Occipital lobe (tissue), 2 donors: Measurements from ENCODE around the gene NRCAM. TPM values are rescaled to one million over a fixed set of nuclear protein-coding genes. Genes with fewer than 3 reads are reported as not detected.
A peak's percentile ranks its signal among the peaks of the same experiment; 100 is the strongest.

Experiments
- DNase-seq: peaks from one replicate; lab custom pipeline; 2025; lab: John Stamatoyannopoulos, UW
- total RNA-seq: library from RNA; depleted of rRNA; stranded (reverse); fragments of >200 nt; gene quantifications from one replicate; pipeline ENCODE4 v1.2.3, GENCODE V29; 2014

NRCAM gene
- total RNA-seq, 1 donor from 2014 or later = 112 TPM

DNA sequence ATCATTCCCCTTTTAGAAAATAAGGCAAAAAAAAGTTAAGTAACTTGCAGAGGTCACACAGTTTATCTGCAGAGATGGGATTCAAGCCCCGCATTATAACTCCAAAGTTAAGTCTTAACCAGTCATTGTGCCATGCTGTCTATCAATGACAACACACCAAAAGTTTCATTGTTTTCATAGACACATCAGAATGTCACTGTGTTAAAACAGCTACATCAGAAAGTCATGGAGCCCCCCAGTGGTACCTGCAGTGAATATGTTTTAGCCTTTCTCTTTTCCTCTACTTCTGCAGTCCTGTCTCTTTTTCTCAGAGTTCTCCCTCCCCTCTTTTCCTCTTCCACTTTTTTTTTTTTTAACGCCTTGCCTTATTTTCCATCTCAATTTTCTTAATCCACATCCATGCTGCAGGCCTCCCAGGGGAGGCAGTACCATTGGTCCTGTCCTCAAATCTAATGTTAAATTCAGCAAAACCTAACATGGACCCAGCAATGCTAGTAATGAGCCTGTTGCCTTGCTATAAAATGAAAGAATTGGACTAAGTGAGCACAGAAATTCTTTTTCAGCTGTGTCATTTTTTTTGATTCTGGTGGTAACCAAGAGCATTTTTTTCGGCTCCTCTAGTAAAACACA, 3.8 kb upstream of the NRCAM start:
- DNase-seq = no peak

DNA sequence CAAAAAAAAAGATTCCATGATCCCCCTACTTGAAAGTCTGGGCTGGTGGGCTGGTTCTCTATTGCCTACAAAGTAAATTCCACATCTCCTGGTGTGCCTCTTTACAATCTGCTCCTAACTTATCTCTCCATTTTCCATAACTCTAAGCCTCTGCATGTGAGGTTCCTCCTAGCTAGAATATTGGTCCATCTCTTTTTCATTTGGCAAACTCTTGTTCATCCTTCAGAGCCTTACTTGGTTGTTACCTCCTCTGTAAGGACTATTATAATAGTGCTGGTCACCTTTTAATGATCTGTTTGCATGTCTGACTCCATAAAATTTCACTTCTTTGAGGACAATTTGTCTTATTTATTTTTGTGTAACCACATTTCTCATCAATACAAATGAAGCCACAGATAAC, 1.6 kb upstream of the NRCAM start:
- no peak for DNase-seq

DNA sequence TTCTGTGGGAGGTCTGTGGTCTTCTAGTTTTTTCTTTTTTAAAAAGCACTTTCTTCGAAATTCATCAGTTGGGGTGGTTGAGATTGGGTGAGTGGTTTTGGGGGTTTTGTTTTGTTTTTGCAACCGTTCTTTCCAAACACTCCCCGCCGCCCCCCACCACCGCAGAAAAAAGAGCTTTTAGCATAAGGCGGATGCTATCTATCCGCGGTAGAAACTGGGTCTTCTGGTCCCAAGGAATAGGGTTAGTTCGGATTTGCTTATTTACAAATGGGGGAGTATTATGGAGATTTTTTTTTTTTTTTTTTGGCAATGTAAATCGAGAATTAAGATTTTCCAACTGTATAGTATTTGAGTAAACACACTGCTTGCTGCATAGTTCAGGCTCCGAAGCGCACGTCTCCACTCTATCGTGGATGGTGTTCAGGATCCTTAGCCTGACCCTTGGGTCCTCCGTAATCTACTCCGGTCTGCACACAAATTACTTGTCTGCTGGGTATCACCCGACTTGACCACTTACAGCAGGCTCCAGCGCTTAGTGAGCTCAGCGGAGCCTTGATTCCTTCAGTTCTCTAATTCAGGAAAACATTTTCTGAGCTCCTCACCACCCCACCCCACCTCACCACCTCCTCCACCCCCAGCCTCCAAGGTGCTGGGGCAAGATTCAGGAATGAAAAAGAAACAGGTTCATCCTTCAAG, 757 bp upstream of the NRCAM start:
- no peak for DNase-seq

DNA sequence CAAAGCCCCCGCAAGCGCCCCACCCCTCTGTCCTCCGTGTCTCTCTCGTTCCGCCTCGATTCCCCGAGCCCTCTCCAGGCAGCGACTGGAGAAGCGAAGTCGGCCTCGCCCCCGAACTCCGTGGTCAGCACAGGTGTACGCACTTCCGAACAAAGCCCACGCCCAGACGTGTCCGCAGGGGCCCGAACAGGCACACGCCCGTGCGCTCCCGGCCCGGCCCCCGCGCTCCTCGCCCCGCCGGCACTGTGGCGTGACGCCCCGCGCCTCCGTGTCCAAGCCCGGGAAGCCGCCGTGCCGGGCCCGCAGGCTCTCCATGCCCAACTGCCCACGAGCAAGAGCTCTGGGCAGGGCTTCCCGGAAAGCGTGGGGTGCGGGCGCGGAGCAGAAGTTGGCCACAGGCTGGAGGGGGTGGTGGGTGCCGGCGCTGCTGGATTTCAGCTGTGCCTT, 662 bp downstream of the NRCAM start:
- peak; percentile 53 for DNase-seq

DNA sequence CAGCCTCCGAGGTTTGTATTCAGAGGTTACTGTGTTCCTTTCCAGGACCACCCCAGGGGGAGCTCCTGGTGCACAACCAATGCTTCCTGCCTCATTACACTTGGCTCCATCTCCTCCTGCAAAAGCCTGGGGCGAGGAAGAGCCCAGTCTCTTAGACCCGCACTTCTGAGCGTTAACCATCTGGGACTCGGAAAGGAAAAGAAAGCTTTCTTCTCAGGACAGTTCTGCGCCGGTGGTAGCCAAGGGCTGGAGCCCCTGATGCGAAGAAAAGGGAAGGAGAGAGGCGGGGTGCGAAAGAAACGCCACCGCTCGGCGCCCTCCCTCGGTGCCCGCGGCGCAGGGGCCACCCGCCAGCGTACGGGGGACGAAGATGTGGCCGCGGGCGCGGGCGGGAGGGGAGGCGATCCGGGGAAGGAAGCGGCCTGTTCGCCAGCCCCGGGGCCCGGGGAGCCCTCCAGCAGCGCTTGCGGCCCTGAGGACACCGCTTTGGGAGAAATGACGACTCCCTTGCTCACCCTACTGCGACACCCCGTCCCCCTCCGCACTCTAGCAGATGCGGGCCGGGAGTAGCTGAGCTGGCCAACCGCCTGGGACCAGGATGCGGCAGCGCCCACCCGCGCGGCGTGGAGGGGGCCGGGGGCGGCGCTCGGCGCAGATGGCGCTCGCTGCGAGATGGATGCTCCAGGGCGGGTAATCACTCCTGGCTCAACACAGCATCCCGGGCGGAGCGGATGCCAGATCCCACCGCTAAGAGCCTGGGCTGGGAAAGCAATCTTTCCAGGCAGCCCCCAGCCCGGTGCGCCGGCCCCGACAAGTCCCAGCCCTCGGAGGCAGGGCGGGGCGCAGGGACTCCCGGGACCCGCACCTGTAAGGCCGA, 1.3 kb downstream of the NRCAM start:
- peak; percentile 56 for DNase-seq

DNA sequence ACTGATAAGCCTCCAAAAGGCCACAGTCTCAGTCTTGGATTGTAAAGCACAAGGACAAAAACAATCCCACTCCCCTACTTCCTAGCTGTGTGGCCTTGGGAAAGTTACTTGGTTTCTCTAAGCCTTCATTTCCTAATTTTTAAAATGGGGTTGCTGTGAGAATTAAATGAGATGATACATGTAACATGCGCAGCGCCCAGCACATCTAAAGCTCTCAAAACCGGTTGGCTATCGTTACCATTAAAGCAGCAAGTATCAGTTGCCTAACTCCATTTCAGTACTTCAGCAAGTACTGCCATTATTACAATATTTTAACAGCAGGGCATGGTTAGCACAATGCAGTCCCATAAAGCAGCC, 1.9 kb downstream of the NRCAM start:
- no peak for DNase-seq

DNA sequence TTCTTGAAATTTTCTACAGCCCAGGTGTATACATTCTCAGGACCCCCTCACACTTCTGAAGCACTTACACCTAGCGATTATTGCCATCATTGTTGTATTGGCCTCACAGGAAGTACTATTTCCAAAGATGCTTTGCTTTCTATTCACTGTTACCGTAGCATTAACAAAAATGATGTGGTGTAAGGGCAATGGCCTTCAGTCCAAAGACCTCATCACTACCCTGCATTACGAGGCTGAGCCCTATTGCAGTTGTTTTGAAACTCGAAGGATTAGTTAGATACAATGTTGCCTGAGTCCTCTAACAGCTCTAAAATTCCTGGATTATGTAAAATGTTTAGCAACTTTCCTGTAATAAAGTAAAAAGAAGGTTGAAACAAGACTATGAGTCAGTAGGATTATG, 2.9 kb downstream of the NRCAM start:
- no peak for DNase-seq

DNA sequence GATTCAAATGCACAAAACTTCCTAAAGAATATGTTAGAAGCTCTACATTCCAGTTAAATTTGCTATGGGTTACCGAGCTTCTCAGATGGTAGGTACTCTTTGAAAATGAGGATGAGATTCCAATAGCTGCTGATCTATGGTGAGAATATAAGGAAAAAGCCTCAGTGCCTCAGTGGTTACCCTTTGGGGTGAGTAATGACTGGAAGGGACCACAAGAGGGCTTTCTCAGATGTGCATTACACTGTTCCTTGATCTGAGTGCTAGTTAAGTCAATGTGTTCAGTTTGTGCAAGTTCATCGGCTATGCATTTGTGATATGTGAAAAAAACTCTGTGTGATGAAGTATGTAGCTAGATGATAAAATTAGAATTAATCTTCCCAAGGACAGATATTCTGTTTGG, 3.5 kb downstream of the NRCAM start:
- no peak for DNase-seq

DNA sequence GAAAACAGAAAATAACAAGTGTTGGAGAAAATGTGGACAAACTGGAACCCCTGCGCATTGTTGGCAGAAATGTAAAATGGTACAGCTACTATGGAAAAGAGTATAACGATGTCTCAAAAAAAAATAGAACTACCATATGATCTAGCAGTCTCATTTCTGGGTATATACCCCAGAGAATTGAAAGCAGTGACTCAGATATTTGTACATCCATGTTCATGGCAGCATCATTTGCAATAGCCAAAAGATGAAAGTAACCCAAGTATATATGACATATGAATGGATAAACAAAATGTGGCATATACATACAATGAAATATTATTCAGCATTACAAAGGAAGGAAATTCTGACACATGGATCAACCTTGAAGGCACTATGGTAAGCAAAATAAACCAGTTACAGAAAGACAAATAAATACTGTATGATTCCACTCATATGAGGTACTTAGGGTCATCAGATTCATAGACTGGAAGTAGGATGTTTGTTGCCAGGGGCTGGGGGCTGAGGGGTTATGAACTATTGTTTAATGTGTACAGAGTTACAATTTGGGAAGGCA, 4.9 kb downstream of the NRCAM start:
- no peak for DNase-seq

DNA sequence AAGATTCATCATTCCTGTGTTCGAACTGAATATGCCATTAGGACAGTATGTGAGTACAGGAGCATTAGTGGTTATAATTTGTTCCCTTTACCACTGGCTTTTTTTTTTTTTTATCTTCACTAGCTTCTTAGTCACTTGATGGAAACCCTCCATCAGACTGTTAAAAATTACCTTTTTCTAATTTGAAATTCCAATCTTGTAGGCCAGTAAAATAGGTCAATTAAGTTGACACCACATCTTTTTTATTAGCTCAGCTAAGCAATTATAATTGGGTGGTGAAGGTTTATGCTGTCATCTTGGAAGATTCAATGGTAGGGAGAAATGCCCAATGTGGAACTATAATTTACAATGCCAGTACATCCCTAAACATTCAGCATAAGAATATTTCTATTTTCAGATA, 6.1 kb downstream of the NRCAM start:
- no peak for DNase-seq

DNA sequence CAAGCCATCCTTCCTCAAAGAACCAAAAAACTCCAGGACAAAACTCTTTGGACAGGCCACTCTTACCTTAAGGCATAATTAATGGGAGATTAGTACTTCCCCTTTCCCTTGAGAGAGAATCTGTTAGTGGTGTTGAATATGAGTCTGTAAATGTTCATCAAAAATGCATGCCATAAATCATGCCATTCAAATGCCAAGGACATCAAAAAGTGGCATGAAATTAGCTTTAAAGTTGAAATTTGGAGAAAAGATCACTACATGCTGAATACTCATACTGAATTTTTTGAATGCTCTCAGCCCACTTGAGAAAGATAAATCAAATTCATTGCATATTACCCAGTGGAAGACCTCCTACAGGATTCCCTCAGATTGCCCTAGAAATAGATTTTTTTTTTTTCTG, 6.7 kb downstream of the NRCAM start:
- no peak for DNase-seq

DNA sequence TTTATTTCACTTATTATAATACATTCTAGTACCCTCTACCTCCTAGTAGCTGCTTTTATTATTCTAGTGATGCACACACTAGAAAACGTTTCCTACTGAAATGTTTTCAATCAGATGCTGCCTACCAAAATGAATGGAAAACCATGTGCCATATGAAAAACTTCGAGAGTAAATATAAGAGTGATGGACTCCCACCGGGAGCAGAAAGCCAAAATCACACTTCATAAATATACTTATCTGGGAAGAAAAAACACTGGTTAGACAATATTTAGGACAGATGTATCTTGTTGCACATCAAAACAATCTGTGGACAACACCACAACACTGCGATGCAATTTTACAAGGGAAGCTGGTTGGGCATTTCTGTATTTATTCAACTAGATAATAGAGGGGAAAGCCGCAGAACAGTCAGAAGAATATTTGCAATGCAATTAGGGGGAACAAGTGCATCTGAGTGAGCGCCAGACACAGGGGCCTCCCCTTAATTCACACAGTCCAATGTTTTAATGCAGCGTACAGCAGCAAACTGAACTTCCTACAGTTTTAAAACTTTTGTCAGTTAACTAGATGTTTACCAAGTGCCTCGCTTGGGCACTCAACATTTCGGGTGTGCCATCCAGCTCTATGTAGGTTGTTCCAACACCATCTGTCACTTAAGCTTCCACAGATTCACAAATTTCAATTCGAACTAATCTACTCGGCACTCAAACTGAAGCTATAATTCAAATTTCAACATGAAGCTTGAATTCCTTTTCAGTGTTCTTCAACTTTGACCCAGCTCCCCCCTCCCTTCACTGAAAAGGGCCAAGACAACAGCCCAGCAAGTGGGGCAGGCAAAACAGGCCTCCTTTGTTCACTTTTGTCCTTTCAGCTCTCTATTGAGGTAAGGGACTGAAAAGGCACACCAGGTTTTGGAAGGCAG, 7.4 kb downstream of the NRCAM start:
- no peak for DNase-seq

DNA sequence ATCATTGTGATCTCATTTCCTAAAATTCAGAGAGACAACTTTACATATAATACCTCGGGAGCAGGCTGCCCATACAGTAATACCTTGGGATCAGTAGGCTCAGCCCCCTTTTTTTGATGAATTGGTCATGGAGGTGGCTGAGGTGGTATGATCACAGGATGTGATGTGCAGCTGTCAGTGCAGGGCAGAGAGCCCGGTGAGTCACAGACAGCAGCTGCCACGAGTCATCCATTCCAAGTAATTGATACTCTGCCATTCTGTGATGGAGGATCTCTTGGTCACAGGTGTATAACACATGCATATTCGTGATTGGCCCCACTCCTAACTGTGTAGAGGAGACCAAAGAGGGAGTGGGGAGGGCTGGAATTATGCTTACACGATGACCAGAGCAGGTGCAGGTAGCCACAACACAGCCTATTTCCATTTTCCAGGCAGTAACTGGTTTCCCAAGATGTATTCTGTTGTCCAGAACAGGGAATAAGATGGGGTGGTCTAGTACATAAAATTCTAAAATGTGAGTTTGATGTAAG, 14.1 kb downstream of the NRCAM start:
- DNase-seq = no peak

DNA sequence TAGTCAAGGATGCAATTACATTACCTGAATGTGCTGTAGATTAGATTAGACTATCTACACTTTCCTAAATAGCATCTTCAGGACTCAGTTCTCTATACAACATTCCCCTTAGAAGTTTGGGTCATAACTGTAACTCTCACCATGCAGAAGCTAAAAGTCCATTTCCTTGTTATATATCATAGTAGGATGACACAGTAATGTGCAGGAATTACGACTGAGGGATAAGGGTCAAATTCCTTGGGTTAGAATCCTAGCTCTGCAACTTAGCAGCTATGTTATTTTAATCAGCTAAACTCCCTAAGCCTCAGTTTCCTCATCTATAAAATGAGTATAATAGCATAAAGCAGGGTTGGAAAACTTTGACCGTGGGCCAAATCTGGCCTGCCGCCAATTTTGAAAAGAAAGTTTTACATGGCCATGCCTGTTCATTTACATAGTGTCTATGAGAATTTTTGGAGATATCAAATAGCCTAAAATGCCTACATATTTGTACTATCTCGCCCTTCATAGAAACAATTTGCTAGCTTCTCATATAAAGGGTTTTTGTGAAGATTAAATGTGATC, 14.8 kb downstream of the NRCAM start:
- no peak for DNase-seq

DNA sequence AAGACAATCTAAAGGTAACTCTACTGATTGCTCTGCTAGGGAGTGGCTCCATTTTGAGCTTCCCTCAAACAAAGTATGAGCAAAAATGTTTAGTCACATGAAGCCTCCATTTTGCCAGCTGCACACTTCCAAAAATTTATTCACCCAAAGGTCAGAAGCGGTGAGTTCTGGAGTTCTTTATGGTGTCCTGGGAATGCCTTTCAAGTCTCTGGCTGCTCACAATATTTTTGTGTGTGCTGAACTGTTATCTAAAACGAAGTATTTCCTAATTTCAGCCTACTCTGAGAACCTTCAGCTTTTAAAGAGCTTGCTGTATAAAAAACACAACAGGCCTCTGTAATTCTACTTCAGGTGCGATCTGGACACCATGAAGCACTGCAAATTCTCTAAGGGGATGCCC, 15.6 kb downstream of the NRCAM start:
- no peak for DNase-seq

DNA sequence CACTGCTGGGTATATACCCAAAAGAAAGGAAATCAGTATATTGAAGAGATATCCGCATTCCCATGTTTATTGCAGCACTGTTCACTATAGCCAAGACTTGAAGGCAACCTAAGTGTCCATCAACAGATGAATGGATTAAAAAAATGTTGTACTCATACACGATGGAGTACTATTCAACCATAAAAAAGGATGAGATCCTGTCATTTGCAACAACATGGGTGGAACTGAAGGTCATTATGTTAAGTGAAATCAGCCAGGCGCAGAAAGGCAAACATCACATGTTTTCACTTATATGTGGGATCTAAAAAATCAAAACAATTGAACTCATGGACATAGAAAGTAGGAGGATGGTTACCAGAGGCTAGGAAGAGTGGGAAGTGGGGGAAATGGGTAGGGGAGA, 19.3 kb downstream of the NRCAM start:
- no peak for DNase-seq

DNA sequence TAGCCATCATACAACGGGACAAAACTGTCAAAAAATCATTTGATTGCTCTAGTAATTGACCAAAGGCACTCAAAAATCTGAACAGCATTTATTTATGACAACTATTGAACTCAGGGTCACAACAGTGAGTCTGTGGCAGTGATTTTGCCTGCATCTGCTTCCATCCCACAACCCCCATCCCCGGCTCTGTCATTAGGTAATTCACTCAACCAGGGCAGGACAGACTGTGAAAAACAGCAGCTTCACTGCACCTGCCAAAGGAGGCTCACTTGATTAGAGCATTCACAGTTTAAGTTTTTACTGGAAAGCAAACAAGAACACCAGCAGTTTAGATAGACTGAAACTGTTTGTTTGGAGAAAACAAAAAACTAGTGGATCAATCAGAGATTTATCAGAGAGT, 22.2 kb downstream of the NRCAM start:
- DNase-seq = no peak

DNA sequence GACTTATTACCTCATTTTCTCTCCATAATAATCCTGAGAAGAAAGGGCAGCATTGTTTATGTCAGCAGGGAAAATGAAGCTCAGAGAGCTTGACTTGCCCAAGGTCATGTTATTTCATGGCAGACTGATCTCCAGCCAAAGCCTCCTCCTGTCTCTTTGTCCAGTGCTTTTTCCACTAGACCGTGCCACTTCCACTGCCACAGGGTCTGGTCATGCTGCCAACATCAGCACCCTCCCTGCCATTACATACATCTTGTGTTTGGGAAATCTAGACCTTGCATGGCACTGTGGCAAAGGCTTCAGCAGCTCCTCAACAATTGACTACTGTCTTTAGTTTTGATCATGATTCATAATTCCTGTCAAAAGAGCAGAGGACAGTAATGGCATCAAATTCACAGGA, 25.1 kb downstream of the NRCAM start:
- DNase-seq = no peak

DNA sequence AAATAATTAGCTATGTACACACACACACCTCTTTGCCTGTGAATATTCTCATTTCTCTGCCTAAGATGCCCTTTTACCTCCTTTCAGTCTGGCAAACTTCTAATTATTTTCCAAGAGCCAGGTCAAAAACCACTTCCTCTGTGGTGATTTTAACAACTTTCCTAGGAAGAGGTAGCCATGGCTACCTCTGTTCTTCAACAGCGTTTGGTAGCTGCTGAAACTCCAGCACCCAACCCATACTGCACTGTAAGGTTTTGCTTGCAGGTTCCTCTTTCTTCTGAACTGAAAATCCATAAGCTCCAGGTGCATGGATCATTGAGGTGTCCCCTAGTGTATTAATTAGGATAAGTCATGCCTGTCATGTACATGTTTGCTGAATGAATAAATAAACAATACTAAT, 25.6 kb downstream of the NRCAM start:
- DNase-seq = no peak

DNA sequence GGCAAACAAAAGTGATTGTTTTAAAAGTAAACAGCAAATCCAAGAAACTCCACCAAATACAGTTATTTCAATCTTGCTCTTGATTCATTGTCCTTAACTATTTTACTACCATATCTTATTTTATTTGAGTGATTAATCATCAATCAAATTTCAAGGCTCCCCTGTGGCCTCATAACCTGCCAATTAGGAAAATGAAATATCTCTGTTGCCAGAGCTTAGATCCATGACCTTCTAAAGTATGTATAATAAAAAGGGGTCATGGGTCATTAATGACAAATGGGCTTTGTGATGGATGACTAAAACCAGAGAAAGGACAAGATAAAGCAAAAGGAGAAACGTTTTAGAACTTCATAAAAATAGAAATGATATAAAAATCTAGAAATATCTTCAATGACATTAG, 28.5 kb downstream of the NRCAM start:
- no peak for DNase-seq
